HEK293 (cell line): ENCODE results near the gene RARRES2.
"Not testable (repeated sequence)": the region's sequence is repeated elsewhere in the genome, so short reads cannot be mapped to it uniquely, and the experiment has no call there.

Source experiments
- CTCF ChIA-PET: fragments of 350-600 bp; formaldehyde crosslinking; extraction: SDS; loops from one replicate; lab custom pipeline; 2021; ENCODE audit warnings: antibody characterized with exemption; lab: Yijun Ruan, JAX
- POLR2A ChIA-PET: fragments of 300-600 bp; formaldehyde crosslinking; extraction: SDS; loops from one replicate; lab custom pipeline; 2020; ENCODE audit warnings: antibody characterized with exemption, inconsistent platforms; lab: Yijun Ruan, JAX
- H3K27ac ChIP-seq: fragments of 200-500 bp; sonication (Bioruptor generic); 2 replicates; pipeline ENCODE4 v1.5.1; 2014; ENCODE audit warnings: low read depth, low read length, control low read depth, inconsistent platforms; ENCODE audit errors: extremely low read depth
- H3K36me3 ChIP-seq, 2 experiments: fragments of 200-500 bp in 1 of 2; sonication (Bioruptor generic) in 1 of 2; 1 replicate in 1 of 2; 2 replicates in 1 of 2; pipeline ENCODE4 v1.5.1; 2014 to 2017; ENCODE audit warnings: inconsistent platforms in 2 of 2, low read length in 2 of 2; ENCODE audit not compliant: control insufficient read depth in 2 of 2, insufficient read depth in 1 of 2
- H3K4me1 ChIP-seq: fragments of 200-500 bp; sonication (Bioruptor generic); 2 replicates; pipeline ENCODE4 v1.5.1; 2014; ENCODE audit warnings: mild to moderate bottlenecking, low read length, inconsistent platforms; ENCODE audit not compliant: control insufficient read depth, insufficient read depth
- H3K4me3 ChIP-seq: 2 replicates; pipeline ENCODE4 v1.5.1; 2011; ENCODE audit warnings: low read depth, mild to moderate bottlenecking, control low read depth, low read length, moderate library complexity
- H3K9me3 ChIP-seq: fragments of 200-500 bp; sonication (Bioruptor generic); 2 replicates; pipeline ENCODE4 v1.5.1; 2014; ENCODE audit warnings: low read depth, low read length, inconsistent platforms; ENCODE audit not compliant: control insufficient read depth, insufficient read depth
- HOXA7 ChIP-seq: sonication (generic); formaldehyde crosslinking; IDR thresholded peaks from 2 replicates; pipeline ENCODE4 v1.8.1; 2022; ENCODE audit warnings: missing genetic modification reagents, borderline replicate concordance
- HOXD13 ChIP-seq: sonication (generic); formaldehyde crosslinking; IDR thresholded peaks from 2 replicates; pipeline ENCODE4 v1.8.0; 2022; ENCODE audit warnings: missing genetic modification reagents, borderline replicate concordance
- KLF8 ChIP-seq: fragments of 450-650 bp; formaldehyde crosslinking; IDR thresholded peaks from 2 replicates; pipeline ENCODE4 v1.5.1; 2016; ENCODE audit warnings: missing biosample characterization, missing genetic modification characterization
- PRDM4 ChIP-seq: fragments of 450-650 bp; formaldehyde crosslinking; IDR thresholded peaks from 2 replicates; pipeline ENCODE4 v1.5.1; 2017; ENCODE audit warnings: missing biosample characterization, missing genetic modification characterization
- WT1 ChIP-seq: fragments of 450-650 bp; formaldehyde crosslinking; IDR thresholded peaks from 2 replicates; pipeline ENCODE4 v1.5.1; 2016; ENCODE audit warnings: missing biosample characterization, missing genetic modification characterization
- ZBTB10 ChIP-seq: fragments of 450-650 bp; formaldehyde crosslinking; IDR thresholded peaks from 2 replicates; pipeline ENCODE4 v1.5.1; 2016; ENCODE audit warnings: missing biosample characterization, missing genetic modification characterization
- ZBTB49 ChIP-seq: fragments of 450-650 bp; formaldehyde crosslinking; IDR thresholded peaks from 2 replicates; pipeline ENCODE4 v1.5.1; 2016; ENCODE audit warnings: missing biosample characterization, missing genetic modification characterization, low read depth
- ZFP37 ChIP-seq: fragments of 450-650 bp; formaldehyde crosslinking; IDR thresholded peaks from 2 replicates; pipeline ENCODE4 v1.5.1; 2016; ENCODE audit warnings: missing biosample characterization, missing genetic modification characterization
- ZNF221 ChIP-seq: fragments of 450-650 bp; formaldehyde crosslinking; IDR thresholded peaks from 2 replicates; pipeline ENCODE4 v1.5.1; 2017; ENCODE audit warnings: missing biosample characterization, missing genetic modification characterization, borderline replicate concordance
- ZNF239 ChIP-seq: fragments of 450-650 bp; formaldehyde crosslinking; IDR thresholded peaks from 2 replicates; pipeline ENCODE4 v1.5.1; 2016; ENCODE audit warnings: missing biosample characterization, missing genetic modification characterization
- ZNF266 ChIP-seq: fragments of 450-650 bp; formaldehyde crosslinking; IDR thresholded peaks from 2 replicates; pipeline ENCODE4 v1.5.1; 2016; ENCODE audit warnings: missing biosample characterization, missing genetic modification characterization, low read depth
- ZNF302 ChIP-seq: fragments of 450-650 bp; formaldehyde crosslinking; IDR thresholded peaks from 2 replicates; pipeline ENCODE4 v1.5.1; 2016; ENCODE audit warnings: missing biosample characterization, missing genetic modification characterization, low read depth
- ZNF48 ChIP-seq: fragments of 450-650 bp; formaldehyde crosslinking; IDR thresholded peaks from 2 replicates; pipeline ENCODE4 v1.5.1; 2016; ENCODE audit warnings: missing biosample characterization, missing genetic modification characterization
- ZNF501 ChIP-seq: fragments of 450-650 bp; formaldehyde crosslinking; IDR thresholded peaks from 2 replicates; pipeline ENCODE4 v1.5.1; 2016; ENCODE audit warnings: missing biosample characterization, missing genetic modification characterization
- ZNF558 ChIP-seq: fragments of 450-650 bp; formaldehyde crosslinking; IDR thresholded peaks from 2 replicates; pipeline ENCODE4 v1.5.1; 2016; ENCODE audit warnings: missing biosample characterization, missing genetic modification characterization
- ZNF621 ChIP-seq: fragments of 450-650 bp; formaldehyde crosslinking; IDR thresholded peaks from 2 replicates; pipeline ENCODE4 v1.5.1; 2017; ENCODE audit warnings: missing biosample characterization, missing genetic modification characterization
- ZNF654 ChIP-seq: fragments of 450-650 bp; formaldehyde crosslinking; IDR thresholded peaks from 2 replicates; pipeline ENCODE4 v1.5.1; 2016; ENCODE audit warnings: low read depth, missing biosample characterization, missing genetic modification characterization
- TF ChIP-seq, protein P1 (sequence below): fragments of 450-650 bp; IDR thresholded peaks from 2 replicates; pipeline ENCODE4 v1.5.1; 2018; ENCODE audit warnings: missing biosample characterization, mild to moderate bottlenecking, missing genetic modification characterization
- TF ChIP-seq, protein P2 (sequence below): fragments of 450-650 bp; formaldehyde crosslinking; IDR thresholded peaks from 2 replicates; pipeline ENCODE4 v1.5.1; 2016; ENCODE audit warnings: missing biosample characterization, missing genetic modification characterization

The RARRES2 gene

GRCh38 chr7:150388306-150388705, 46.9 kb upstream of the RARRES2 start:
- Histone ChIP-seq H3K9me3 (no peaks in the 10 kb centered on the region), H3K4me3 (no peak overlapping the region), H3K4me1 (no peaks in the 10 kb centered on the region), H3K36me3 (peaks cover 0 to 20% of the 10 kb centered on the region in 2 experiments; a peak in 1 of 3 replicates), H3K27ac (no peak overlapping the region)
- ChIA-PET POLR2A (no interaction called here), CTCF (no interaction called here)
- TF ChIP-seq HOXA7 (CRISPR knock-in tag) (no peak), ZBTB10 (tag by site-specific recombination) (no peak), HOXD13 (no peak), ZNF302 (no peak), ZNF501 (tag by site-specific recombination) (no peak), ZNF239 (tag by site-specific recombination) (no peak), ZNF621 (tag by site-specific recombination) (no peak), ZNF266 (no peak), ZFP37 (tag by site-specific recombination) (no peak), ZNF221 (no peak), WT1 (no peak), KLF8 (tag by site-specific recombination) (no peak), ZNF558 (tag by site-specific recombination) (no peak), ZNF48 (tag by site-specific recombination) (no peak), ZNF654 (tag by site-specific recombination) (no peak), PRDM4 (tag by site-specific recombination) (no peak), ZBTB49 (tag by site-specific recombination) (no peak)
- TF ChIP-seq, protein P1, sequence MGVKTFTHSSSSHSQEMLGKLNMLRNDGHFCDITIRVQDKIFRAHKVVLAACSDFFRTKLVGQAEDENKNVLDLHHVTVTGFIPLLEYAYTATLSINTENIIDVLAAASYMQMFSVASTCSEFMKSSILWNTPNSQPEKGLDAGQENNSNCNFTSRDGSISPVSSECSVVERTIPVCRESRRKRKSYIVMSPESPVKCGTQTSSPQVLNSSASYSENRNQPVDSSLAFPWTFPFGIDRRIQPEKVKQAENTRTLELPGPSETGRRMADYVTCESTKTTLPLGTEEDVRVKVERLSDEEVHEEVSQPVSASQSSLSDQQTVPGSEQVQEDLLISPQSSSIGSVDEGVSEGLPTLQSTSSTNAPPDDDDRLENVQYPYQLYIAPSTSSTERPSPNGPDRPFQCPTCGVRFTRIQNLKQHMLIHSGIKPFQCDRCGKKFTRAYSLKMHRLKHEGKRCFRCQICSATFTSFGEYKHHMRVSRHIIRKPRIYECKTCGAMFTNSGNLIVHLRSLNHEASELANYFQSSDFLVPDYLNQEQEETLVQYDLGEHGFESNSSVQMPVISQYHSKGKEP (tag by site-specific recombination): no peak
- TF ChIP-seq, protein P2, sequence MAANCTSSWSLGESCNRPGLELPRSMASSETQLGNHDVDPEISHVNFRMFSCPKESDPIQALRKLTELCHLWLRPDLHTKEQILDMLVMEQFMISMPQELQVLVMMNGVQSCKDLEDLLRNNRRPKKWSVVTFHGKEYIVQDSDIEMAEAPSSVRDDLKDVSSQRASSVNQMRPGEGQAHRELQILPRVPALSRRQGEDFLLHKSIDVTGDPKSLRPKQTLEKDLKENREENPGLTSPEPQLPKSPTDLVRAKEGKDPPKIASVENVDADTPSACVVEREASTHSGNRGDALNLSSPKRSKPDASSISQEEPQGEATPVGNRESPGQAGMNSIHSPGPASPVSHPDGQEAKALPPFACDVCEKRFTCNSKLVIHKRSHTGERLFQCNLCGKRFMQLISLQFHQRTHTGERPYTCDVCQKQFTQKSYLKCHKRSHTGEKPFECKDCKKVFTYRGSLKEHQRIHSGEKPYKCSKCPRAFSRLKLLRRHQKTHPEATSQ (tag by site-specific recombination): no peak

GRCh38 chr7:150385884-150386283, 44.5 kb upstream of the RARRES2 start:
- not testable (repeated sequence) for H3K27ac ChIP-seq, H3K4me3 ChIP-seq, H3K9me3 ChIP-seq, H3K4me1 ChIP-seq
- ChIA-PET CTCF (interaction anchor here (0.6 kb wide), 2 partner anchors 16 to 1030 kb away, joined by 3 read pairs; no protein-coding TSS in a partner anchor), POLR2A (interaction anchor here (1.3 kb wide), 1 partner anchor 17 kb away, joined by 4 read pairs; the partner anchor contains the start of gene REPIN1)
- peaks cover 0 to 24% of the 10 kb centered on the region in 2 experiments; a peak in 1 of 3 replicates for H3K36me3 ChIP-seq
